B cell (primary cell): ENCODE data around the gene CR2. TPM values are rescaled to one million over a fixed set of nuclear protein-coding genes. Genes with fewer than 3 reads are reported as not detected.

ENCODE experiments used
- ATAC-seq: fragments of 200-7000 bp; cut with Tn5 transposase; one replicate; pipeline ENCODE4 v1.10.0; 2021; ENCODE audit warnings: low read depth, mild to moderate bottlenecking, moderate number of reproducible peaks, moderate library complexity
- CTCF ChIA-PET: fragments of 350-600 bp; sonication (Branson Sonifier 250); formaldehyde crosslinking; loops from one replicate; lab custom pipeline; 2021; ENCODE audit warnings: antibody characterized with exemption, inconsistent platforms; lab: Charles Lee
- POLR2A ChIA-PET: fragments of 350-600 bp; sonication (Branson Sonifier 250); formaldehyde crosslinking; loops from one replicate; lab custom pipeline; 2021; ENCODE audit warnings: antibody characterized with exemption; lab: Charles Lee
- DNase-seq: peaks from one replicate; pipeline ENCODE4 v3.0.0; 2013
- H2AFZ ChIP-seq: 2 replicates; pipeline ENCODE4 v1.6.1; 2012; ENCODE audit warnings: mild to moderate bottlenecking, low read depth, low read length; ENCODE audit not compliant: insufficient read depth, poor library complexity, severe bottlenecking
- H3K27ac ChIP-seq, 2 donors: 1 replicate in 1 of 2; 2 replicates in 1 of 2; pipeline ENCODE4 v1.5.1; 2012 to 2013; ENCODE audit warnings: low read length in 2 of 2, mild to moderate bottlenecking in 2 of 2, moderate library complexity in 1 of 2
- H3K27me3 ChIP-seq, 4 experiments: fragments of 200-600 bp in 1 of 4; sonication (generic) in 1 of 4; replicated peaks in 1 of 4; 1 replicate in 2 of 4; 2 replicates in 2 of 4; pipeline versions ENCODE4 v1.6.1 to v1.7.0; 2013 to 2016; ENCODE audit warnings: low read length in 3 of 4, mild to moderate bottlenecking in 2 of 4, mixed read lengths in 1 of 4, moderate library complexity in 1 of 4; ENCODE audit not compliant: insufficient read depth in 4 of 4, control insufficient read depth in 3 of 4; ENCODE audit errors: control extremely low read depth in 1 of 4
- H3K36me3 ChIP-seq, 2 experiments: replicated peaks in 1 of 2; 1 replicate in 1 of 2; 2 replicates in 1 of 2; pipeline versions ENCODE4 v1.6.1 to v1.7.1; 2013; ENCODE audit warnings: low read length in 1 of 2; ENCODE audit not compliant: insufficient read depth in 2 of 2, control insufficient read depth in 1 of 2; ENCODE audit errors: control extremely low read depth in 1 of 2, extremely low read depth in 1 of 2
- H3K4me1 ChIP-seq, 2 donors: fragments of 200-600 bp in 1 of 2; sonication (generic) in 1 of 2; 1 replicate in 1 of 2; 2 replicates in 1 of 2; pipeline versions ENCODE4 v1.5.1 to v1.6.1; 2013 to 2017; ENCODE audit warnings: low read length in 2 of 2; ENCODE audit not compliant: control insufficient read depth in 2 of 2, insufficient read depth in 2 of 2
- H3K4me2 ChIP-seq: replicated peaks from 2 replicates; pipeline ENCODE3; 2012; ENCODE audit warnings: mild to moderate bottlenecking, low read depth, low read length; ENCODE audit not compliant: poor library complexity, severe bottlenecking
- H3K4me3 ChIP-seq, 5 experiments: fragments of 200-600 bp in 1 of 5; sonication (generic) in 1 of 5; 1 replicate in 3 of 5; 2 replicates in 2 of 5; pipeline versions ENCODE4 v1.5.1 to v1.7.0; 2011 to 2016; ENCODE audit warnings: low read length in 4 of 5, mild to moderate bottlenecking in 4 of 5, low read depth in 2 of 5, control low read depth in 1 of 5, moderate library complexity in 1 of 5; ENCODE audit not compliant: insufficient read depth in 1 of 5; ENCODE audit errors: control extremely low read depth in 1 of 5, extremely low read depth in 1 of 5
- H3K79me2 ChIP-seq: fragments of 200-600 bp; sonication (generic); one replicate; pipeline ENCODE4 v1.6.0; 2016; ENCODE audit warnings: low read length; ENCODE audit not compliant: control insufficient read depth, insufficient read depth
- H3K9ac ChIP-seq: fragments of 200-600 bp; sonication (generic); 2 replicates; pipeline ENCODE4 v1.6.1; 2017; ENCODE audit warnings: mild to moderate bottlenecking, low read length, moderate library complexity
- H3K9me3 ChIP-seq, 3 donors: one replicate each; pipeline versions ENCODE4 v1.6.1 to v1.7.1; 2013; ENCODE audit warnings: low read length in 2 of 3; ENCODE audit not compliant: control insufficient read depth in 2 of 3, insufficient read depth in 1 of 3; ENCODE audit errors: control extremely low read depth in 1 of 3
- H4K20me1 ChIP-seq: 2 replicates; pipeline ENCODE4 v1.6.0; 2012; ENCODE audit warnings: mild to moderate bottlenecking, low read length; ENCODE audit not compliant: insufficient read depth, control insufficient read depth, poor library complexity, severe bottlenecking
- H3K27ac Mint-ChIP-seq: one replicate; pipeline ENCODE4 v1.8.0; 2021; ENCODE audit warnings: mixed read lengths
- H3K27me3 Mint-ChIP-seq: one replicate; pipeline ENCODE4 v1.8.0; 2021; ENCODE audit warnings: mixed read lengths
- H3K4me1 Mint-ChIP-seq: one replicate; pipeline ENCODE4 v1.8.0; 2021; ENCODE audit warnings: mixed read lengths
- H3K4me3 Mint-ChIP-seq: one replicate; pipeline ENCODE4 v1.8.0; 2021; ENCODE audit warnings: mixed read lengths
- H3K9me3 Mint-ChIP-seq: one replicate; pipeline ENCODE4 v1.8.0; 2022; ENCODE audit warnings: mixed read lengths; ENCODE audit not compliant: insufficient read depth
- CTCF ChIP-seq: fragments of 200-600 bp; IDR thresholded peaks from one replicate; pipeline ENCODE4 v1.8.0; 2022; ENCODE audit warnings: antibody characterized with exemption, mild to moderate bottlenecking
- EZH2 ChIP-seq: IDR thresholded peaks from 2 replicates; pipeline ENCODE4 v1.6.1; 2012; ENCODE audit warnings: borderline replicate concordance, low read depth, mild to moderate bottlenecking, moderate library complexity, low read length; ENCODE audit not compliant: insufficient read depth, poor library complexity, severe bottlenecking
- WGBS: methylation state at CpG from one replicate; pipeline ENCODE4 v1.1.5; 2013; ENCODE audit warnings: missing lambda C conversion rate; ENCODE audit not compliant: insufficient coverage; 5-methylcytosine and 5-hydroxymethylcytosine counted together
- intact Hi-C: fragments of 100-400 bp; cut with micrococcal nuclease; formaldehyde crosslinking; loops from one replicate; pipeline ENCODE4 v1.10.0; 2022
- polyA plus RNA-seq: library from polyadenylated mRNA; depleted of rRNA; stranded (reverse); fragments of >200 nt; gene quantifications from 2 replicates; pipeline ENCODE4 v1.2.3, GENCODE V29; 2012
- total RNA-seq, 2 donors: library from RNA; stranded (reverse); fragments of 120-200 nt in 1 of 2; gene quantifications; 1 replicate in 1 of 2; 2 replicates in 1 of 2; pipeline versions ENCODE4 v1.2.3 to v1.2.4, GENCODE V29; 2013 to 2022

The CR2 gene
- total and polyA plus RNA-seq, 2 donors (not counting 1 experiment from before 2014, with no cell fraction given) = 26.0 to 30.5 TPM

- H3K4me3 ChIP-seq = no peak overlapping the region
- ATAC-seq = no peak
- H3K27ac ChIP-seq = no peak overlapping the region
- no peaks in the 10 kb centered on the region for H3K4me1 Mint-ChIP-seq
- POLR2A ChIA-PET = no interaction called here
- H3K79me2 ChIP-seq = no peaks in the 10 kb centered on the region
- H2AFZ ChIP-seq = no peak overlapping the region
- no peak for DNase-seq
- no peaks in the 10 kb centered on the region for H3K27me3 ChIP-seq
- 100% methylated on average over 3 of the region's 4 CpGs for WGBS
- H3K9me3 Mint-ChIP-seq = no peaks in the 10 kb centered on the region
- no peak for TF ChIP-seq CTCF
- no peak for TF ChIP-seq EZH2
- CTCF ChIA-PET = interaction anchor here (0.9 kb wide), 1 partner anchor 469 kb away, joined by 3 read pairs; no protein-coding TSS in a partner anchor
- H3K36me3 ChIP-seq = peaks cover 3 to 5% of the 10 kb centered on the region in 2 experiments
- H3K4me3 Mint-ChIP-seq = no peak overlapping the region
- no peaks in the 10 kb centered on the region for H4K20me1 ChIP-seq
- no peak overlapping the region for H3K4me2 ChIP-seq
- peak overlapping the region; percentile 11 for H3K27ac Mint-ChIP-seq
- no peak overlapping the region for H3K9ac ChIP-seq
- peaks cover 0 to 2% (median 0%) of the 10 kb centered on the region in 3 donors for H3K9me3 ChIP-seq
- intact Hi-C loops = no loop called here
- H3K4me1 ChIP-seq = no peaks in the 10 kb centered on the region
- no peaks in the 10 kb centered on the region for H3K27me3 Mint-ChIP-seq
These were observed 64.6 kb downstream of the CR2 start for GRCh38 chr1:207518608-207519236.
